GM21381 (cell line): ENCODE measurements around the gene TSHZ1.

Experiments used
- ATAC-seq: cut with Tn5 transposase; IDR thresholded peaks from one replicate; pipeline ENCODE4 v1.9.1; 2021; ENCODE audit warnings: mild to moderate bottlenecking, moderate library complexity; ENCODE audit not compliant: unreplicated experiment

TSHZ1 gene

GRCh38 chr18:75264926-75265597 is 54.5 kb downstream of the TSHZ1 start:
- ATAC-seq: no peak

GRCh38 chr18:75265872-75266271 is 55.3 kb downstream of the TSHZ1 start:
- ATAC-seq: no peak

- peak; percentile 88 for ATAC-seq
Measured at GRCh38 chr18:75267643-75268363, 57.2 kb downstream of the TSHZ1 start.

GRCh38 chr18:75268364-75268646 is 57.7 kb downstream of the TSHZ1 start:
- no peak for ATAC-seq

GRCh38 chr18:75269124-75269680 is 58.6 kb downstream of the TSHZ1 start:
- ATAC-seq: no peak

- no peak for ATAC-seq
Measured at GRCh38 chr18:75269696-75270095, 59.1 kb downstream of the TSHZ1 start.

GRCh38 chr18:75271952-75272351 is 61.4 kb downstream of the TSHZ1 start:
- no peak for ATAC-seq

- ATAC-seq: no peak
Measured at GRCh38 chr18:75273817-75274216, 63.2 kb downstream of the TSHZ1 start.

- no peak for ATAC-seq
Measured at GRCh38 chr18:75275226-75275625, 64.6 kb downstream of the TSHZ1 start.

- ATAC-seq: no peak
Measured at GRCh38 chr18:75276818-75277609, 66.4 kb downstream of the TSHZ1 start.

- ATAC-seq: no peak
Measured at GRCh38 chr18:75277610-75277928, 67.0 kb downstream of the TSHZ1 start.

GRCh38 chr18:75279381-75279780 is 68.8 kb downstream of the TSHZ1 start:
- ATAC-seq: no peak

- ATAC-seq: no peak
Measured at GRCh38 chr18:75280427-75281280, 70.1 kb downstream of the TSHZ1 start.

GRCh38 chr18:75282746-75283145 is 72.1 kb downstream of the TSHZ1 start:
- ATAC-seq: no peak

- ATAC-seq: no peak
Measured at GRCh38 chr18:75283731-75284130, 73.1 kb downstream of the TSHZ1 start.

- ATAC-seq: no peak
Measured at GRCh38 chr18:75284566-75284965, 74.0 kb downstream of the TSHZ1 start.

GRCh38 chr18:75285876-75286275 is 75.3 kb downstream of the TSHZ1 start:
- no peak for ATAC-seq

GRCh38 chr18:75287006-75287405 is 76.4 kb downstream of the TSHZ1 start:
- ATAC-seq: no peak

- ATAC-seq: no peak
Measured at GRCh38 chr18:75287700-75288099, 77.1 kb downstream of the TSHZ1 start.

- ATAC-seq: no peak
Measured at GRCh38 chr18:75289761-75290160, 79.2 kb downstream of the TSHZ1 start.
